ENCODE measurements around the gene CCL27. TPM values are rescaled to one million over a fixed set of nuclear protein-coding genes. Genes with fewer than 3 reads are reported as not detected.

Gene CCL27
- total and polyA plus RNA-seq, 4 donors: 0.66 to 1.0 (median 1.0) TPM; not detected in 1

DNA sequence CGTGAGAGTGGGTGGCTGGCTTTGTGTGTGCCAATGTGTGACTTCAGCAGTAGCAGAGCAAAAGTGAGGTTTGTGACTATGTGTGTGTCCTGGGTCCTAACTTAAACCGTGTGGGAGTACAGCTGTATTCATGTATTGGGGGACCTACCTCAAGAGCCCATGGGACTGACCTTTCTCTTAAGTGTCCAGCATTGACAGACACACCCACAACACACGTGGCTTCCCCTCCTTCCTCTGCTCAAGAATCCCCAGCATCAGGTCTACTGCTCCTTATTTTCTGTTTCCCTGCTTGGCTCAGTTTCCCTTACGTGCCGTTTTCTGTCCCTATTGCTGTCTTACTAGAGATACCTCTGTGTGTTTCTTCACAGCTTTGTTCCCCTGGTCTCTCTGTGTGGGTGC, 9.9 kb downstream of the CCL27 start:
- no peaks in the 10 kb centered on the region for H3K27me3 ChIP-seq (ENCODE audit: control insufficient read depth, insufficient read depth, low read length)
- no peaks in the 10 kb centered on the region for H3K9me3 ChIP-seq (ENCODE audit: control insufficient read depth, insufficient read depth, low read length)
- peaks cover 70% of the 10 kb centered on the region for H3K4me1 ChIP-seq (ENCODE audit: control insufficient read depth, insufficient read depth, low read length)
- peaks cover 31% of the 10 kb centered on the region for H3K36me3 ChIP-seq (ENCODE audit: control insufficient read depth, insufficient read depth, low read length)
- peak overlapping the region; percentile 79 for H3K27ac ChIP-seq (ENCODE audit: low read depth, low read length)
- DNase-seq (ENCODE audit: low read depth in 4 of 6, low spot score in 6 of 6): no peak
- H3K4me3 ChIP-seq (ENCODE audit: low read depth, low read length): peak overlapping the region; percentile 36
- WGBS (ENCODE audit: insufficient coverage): 28% methylated on average over 5 of the region's 5 CpGs

DNA sequence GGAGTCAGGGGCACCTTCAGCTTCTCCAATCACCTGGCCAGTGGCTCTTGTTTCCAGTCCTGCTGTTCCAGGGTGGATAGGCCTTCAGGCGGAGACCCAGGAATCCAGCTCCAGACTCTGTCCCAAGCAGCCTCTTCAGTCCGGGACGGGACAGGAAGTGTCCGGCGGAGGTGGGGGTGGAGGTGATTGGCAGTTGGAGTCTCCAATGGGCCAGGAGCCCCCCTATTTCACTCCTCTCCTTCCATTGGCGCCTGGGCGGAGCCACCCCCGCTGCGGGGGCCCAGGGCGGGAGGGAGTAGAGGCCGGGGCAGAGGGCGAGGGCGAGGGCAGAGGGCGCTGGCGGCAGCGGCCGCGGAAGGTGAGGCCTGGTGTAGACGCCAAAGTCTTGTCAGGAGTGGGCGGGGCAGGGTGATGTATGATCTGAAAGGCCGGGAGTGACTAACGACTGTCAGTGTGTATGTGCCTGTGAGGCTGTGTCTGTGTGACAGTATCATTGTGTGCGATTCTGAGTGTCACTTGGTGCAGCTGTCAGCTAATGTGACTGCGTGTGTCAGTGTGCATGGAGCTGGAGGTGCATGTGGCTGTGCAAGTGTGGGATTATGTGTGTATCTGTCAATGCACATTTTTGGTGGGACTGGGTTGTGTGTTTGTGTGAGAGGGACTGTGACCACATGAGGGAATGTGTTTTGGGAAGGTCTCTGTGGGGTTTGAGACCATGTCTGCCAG, 10.4 kb downstream of the CCL27 start, which contains the start of gene IL11RA:
Gene IL11RA, plus strand, starts transcription at position 310 of the 726 bp plus-strand sequence. CDS start 3,033 bp downstream, outside the sequence.
- H3K36me3 ChIP-seq (ENCODE audit: control insufficient read depth, insufficient read depth, low read length): peaks cover 31% of the 10 kb centered on the region
- peak within 1 kb of the TSS; percentile 36 for H3K4me3 ChIP-seq (ENCODE audit: low read depth, low read length)
- peak within 1 kb of the TSS; percentile 79 for H3K27ac ChIP-seq (ENCODE audit: low read depth, low read length)
- peak in 2 of 6 donors; percentile 60 to 87 for DNase-seq (ENCODE audit: low read depth in 4 of 6, low spot score in 6 of 6)
- H3K27me3 ChIP-seq (ENCODE audit: control insufficient read depth, insufficient read depth, low read length): no peaks in the 10 kb centered on the region
- peaks cover 76% of the 10 kb centered on the region for H3K4me1 ChIP-seq (ENCODE audit: control insufficient read depth, insufficient read depth, low read length)
- H3K9me3 ChIP-seq (ENCODE audit: control insufficient read depth, insufficient read depth, low read length): no peaks in the 10 kb centered on the region
- 5% methylated on average over 16 of the region's 24 CpGs for WGBS (ENCODE audit: insufficient coverage)

DNA sequence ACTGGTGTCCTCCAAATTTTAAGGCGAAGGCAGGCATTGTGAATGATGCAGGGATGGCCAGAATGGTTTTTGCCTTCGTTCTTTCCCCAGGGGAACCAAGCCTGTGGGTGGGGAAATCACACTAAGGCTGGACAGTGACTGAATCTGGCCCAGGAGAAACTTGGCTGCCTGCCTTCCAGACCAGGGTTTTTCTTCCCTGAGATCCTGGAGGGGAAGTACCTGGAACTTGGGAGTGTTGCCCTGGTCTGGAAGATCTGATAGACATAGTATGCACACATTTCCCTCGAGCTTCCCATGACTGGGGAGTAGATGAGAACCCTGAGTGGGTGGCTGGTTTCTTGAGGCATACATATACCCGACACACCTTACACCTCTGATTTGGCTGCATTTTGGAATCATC, 11.1 kb downstream of the CCL27 start:
- 27% methylated on average over 2 of the region's 4 CpGs for WGBS (ENCODE audit: insufficient coverage)
- H3K4me1 ChIP-seq (ENCODE audit: control insufficient read depth, insufficient read depth, low read length): peaks cover 83% of the 10 kb centered on the region
- no peaks in the 10 kb centered on the region for H3K9me3 ChIP-seq (ENCODE audit: control insufficient read depth, insufficient read depth, low read length)
- peak overlapping the region; percentile 36 for H3K4me3 ChIP-seq (ENCODE audit: low read depth, low read length)
- H3K27me3 ChIP-seq (ENCODE audit: control insufficient read depth, insufficient read depth, low read length): no peaks in the 10 kb centered on the region
- peaks cover 35% of the 10 kb centered on the region for H3K36me3 ChIP-seq (ENCODE audit: control insufficient read depth, insufficient read depth, low read length)
- H3K27ac ChIP-seq (ENCODE audit: low read depth, low read length): peak overlapping the region; percentile 79
- DNase-seq (ENCODE audit: low read depth in 4 of 6, low spot score in 6 of 6): peak in 1 of 6 donors; percentile 41

DNA sequence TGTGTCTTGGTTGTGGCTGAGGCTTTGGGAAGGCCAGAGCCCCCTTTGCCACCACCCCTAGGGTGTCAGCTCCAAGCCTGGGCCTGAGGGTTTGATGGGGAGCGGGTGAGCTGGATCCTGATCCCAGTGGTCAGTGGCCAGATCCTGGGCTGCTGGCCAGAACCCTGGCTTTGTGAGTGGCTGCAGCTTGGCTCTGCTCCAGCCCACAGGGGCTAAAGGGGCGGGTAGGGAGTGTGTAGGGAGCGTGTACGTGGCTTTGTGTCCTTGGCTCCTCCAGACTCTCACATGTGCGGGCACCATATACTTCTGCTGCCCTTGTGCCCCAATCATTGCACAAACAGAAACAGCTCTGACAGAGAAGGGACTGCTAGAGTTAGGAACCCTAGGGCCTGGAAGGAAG, 11.6 kb downstream of the CCL27 start:
- DNase-seq (ENCODE audit: low read depth in 4 of 6, low spot score in 6 of 6): peak in 2 of 6 donors; percentile 9 to 65
- peak overlapping the region; percentile 79 for H3K27ac ChIP-seq (ENCODE audit: low read depth, low read length)

DNA sequence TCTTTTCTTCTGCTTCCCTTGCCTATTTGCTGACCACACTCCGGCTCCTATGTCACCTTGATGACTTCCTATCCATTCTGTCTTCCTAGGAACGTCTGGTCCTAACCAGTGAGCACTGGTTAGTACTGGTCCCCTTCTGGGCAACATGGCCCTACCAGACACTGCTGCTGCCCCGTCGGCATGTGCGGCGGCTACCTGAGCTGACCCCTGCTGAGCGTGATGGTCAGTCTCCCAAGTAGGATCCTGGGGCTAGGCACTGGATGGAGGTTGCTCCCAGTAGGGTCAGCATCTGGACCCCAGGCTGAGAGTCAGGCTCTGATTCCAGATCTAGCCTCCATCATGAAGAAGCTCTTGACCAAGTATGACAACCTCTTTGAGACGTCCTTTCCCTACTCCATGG, 13.8 kb downstream of the CCL27 start:
- WGBS (ENCODE audit: insufficient coverage): 99% methylated on average over 7 of the region's 8 CpGs
- peaks cover 65% of the 10 kb centered on the region for H3K4me1 ChIP-seq (ENCODE audit: control insufficient read depth, insufficient read depth, low read length)

More for the DNA sequence above, 11.6 kb downstream of the CCL27 start:
- Histone ChIP-seq H3K9me3 (ENCODE audit: control insufficient read depth, insufficient read depth, low read length) (no peaks in the 10 kb centered on the region), H3K4me1 (ENCODE audit: control insufficient read depth, insufficient read depth, low read length) (peaks cover 87% of the 10 kb centered on the region), H3K4me3 (ENCODE audit: low read depth, low read length) (no peak overlapping the region), H3K27me3 (ENCODE audit: control insufficient read depth, insufficient read depth, low read length) (no peaks in the 10 kb centered on the region), H3K36me3 (ENCODE audit: control insufficient read depth, insufficient read depth, low read length) (peaks cover 35% of the 10 kb centered on the region)
- WGBS (ENCODE audit: insufficient coverage): 25% methylated on average over 3 of the region's 5 CpGs

DNA sequence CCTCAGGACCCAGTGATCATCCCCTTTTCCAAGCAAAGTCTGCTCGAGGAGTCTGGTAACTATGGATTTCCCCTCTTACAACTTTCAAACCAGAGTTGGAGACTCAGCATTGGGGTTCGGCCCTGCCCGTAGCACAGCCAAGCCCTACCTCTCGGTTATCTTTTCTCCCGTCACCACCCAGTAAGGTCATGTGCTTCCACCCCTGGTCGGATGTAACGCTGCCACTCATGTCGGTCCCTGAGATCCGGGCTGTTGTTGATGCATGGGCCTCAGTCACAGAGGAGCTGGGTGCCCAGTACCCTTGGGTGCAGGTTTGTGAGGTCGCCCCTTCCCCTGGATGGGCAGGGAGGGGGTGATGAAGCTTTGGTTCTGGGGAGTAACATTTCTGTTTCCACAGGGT, 14.8 kb downstream of the CCL27 start:
- Histone ChIP-seq H3K27ac (ENCODE audit: low read depth, low read length) (no peak overlapping the region), H3K4me3 (ENCODE audit: low read depth, low read length) (peak overlapping the region; percentile 90), H3K27me3 (ENCODE audit: control insufficient read depth, insufficient read depth, low read length) (no peaks in the 10 kb centered on the region), H3K9me3 (ENCODE audit: control insufficient read depth, insufficient read depth, low read length) (no peaks in the 10 kb centered on the region), H3K36me3 (ENCODE audit: control insufficient read depth, insufficient read depth, low read length) (peaks cover 35% of the 10 kb centered on the region), H3K4me1 (ENCODE audit: control insufficient read depth, insufficient read depth, low read length) (peaks cover 55% of the 10 kb centered on the region)
- WGBS (ENCODE audit: insufficient coverage): 75% methylated on average over 6 of the region's 10 CpGs
- no peak for DNase-seq (ENCODE audit: low read depth in 4 of 6, low spot score in 6 of 6)

More for the DNA sequence above, 13.8 kb downstream of the CCL27 start:
- Histone ChIP-seq H3K27me3 (ENCODE audit: control insufficient read depth, insufficient read depth, low read length) (no peaks in the 10 kb centered on the region), H3K27ac (ENCODE audit: low read depth, low read length) (no peak overlapping the region), H3K36me3 (ENCODE audit: control insufficient read depth, insufficient read depth, low read length) (peaks cover 35% of the 10 kb centered on the region), H3K9me3 (ENCODE audit: control insufficient read depth, insufficient read depth, low read length) (no peaks in the 10 kb centered on the region), H3K4me3 (ENCODE audit: low read depth, low read length) (no peak overlapping the region)
- DNase-seq (ENCODE audit: low read depth in 4 of 6, low spot score in 6 of 6): no peak

DNA sequence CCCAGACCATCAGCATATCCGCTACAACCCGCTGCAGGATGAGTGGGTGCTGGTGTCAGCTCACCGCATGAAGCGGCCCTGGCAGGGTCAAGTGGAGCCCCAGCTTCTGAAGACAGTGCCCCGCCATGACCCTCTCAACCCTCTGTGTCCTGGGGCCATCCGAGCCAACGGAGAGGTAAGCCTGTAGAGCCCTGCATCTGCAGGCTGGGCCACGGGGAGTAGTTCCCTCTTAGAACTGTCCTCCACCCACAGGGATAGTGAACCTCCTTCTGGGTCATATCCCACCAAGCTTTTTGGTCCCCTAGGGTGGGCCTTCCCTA, 15.4 kb downstream of the CCL27 start:
- H3K9me3 ChIP-seq (ENCODE audit: control insufficient read depth, insufficient read depth, low read length): no peaks in the 10 kb centered on the region
- H3K4me1 ChIP-seq (ENCODE audit: control insufficient read depth, insufficient read depth, low read length): peaks cover 50% of the 10 kb centered on the region
- H3K36me3 ChIP-seq (ENCODE audit: control insufficient read depth, insufficient read depth, low read length): peaks cover 35% of the 10 kb centered on the region
- 6% methylated on average over 7 of the region's 8 CpGs for WGBS (ENCODE audit: insufficient coverage)
- H3K4me3 ChIP-seq (ENCODE audit: low read depth, low read length): peak overlapping the region; percentile 90
- DNase-seq (ENCODE audit: low read depth in 4 of 6, low spot score in 6 of 6): no peak
- no peaks in the 10 kb centered on the region for H3K27me3 ChIP-seq (ENCODE audit: control insufficient read depth, insufficient read depth, low read length)
- H3K27ac ChIP-seq (ENCODE audit: low read depth, low read length): peak overlapping the region; percentile 90

DNA sequence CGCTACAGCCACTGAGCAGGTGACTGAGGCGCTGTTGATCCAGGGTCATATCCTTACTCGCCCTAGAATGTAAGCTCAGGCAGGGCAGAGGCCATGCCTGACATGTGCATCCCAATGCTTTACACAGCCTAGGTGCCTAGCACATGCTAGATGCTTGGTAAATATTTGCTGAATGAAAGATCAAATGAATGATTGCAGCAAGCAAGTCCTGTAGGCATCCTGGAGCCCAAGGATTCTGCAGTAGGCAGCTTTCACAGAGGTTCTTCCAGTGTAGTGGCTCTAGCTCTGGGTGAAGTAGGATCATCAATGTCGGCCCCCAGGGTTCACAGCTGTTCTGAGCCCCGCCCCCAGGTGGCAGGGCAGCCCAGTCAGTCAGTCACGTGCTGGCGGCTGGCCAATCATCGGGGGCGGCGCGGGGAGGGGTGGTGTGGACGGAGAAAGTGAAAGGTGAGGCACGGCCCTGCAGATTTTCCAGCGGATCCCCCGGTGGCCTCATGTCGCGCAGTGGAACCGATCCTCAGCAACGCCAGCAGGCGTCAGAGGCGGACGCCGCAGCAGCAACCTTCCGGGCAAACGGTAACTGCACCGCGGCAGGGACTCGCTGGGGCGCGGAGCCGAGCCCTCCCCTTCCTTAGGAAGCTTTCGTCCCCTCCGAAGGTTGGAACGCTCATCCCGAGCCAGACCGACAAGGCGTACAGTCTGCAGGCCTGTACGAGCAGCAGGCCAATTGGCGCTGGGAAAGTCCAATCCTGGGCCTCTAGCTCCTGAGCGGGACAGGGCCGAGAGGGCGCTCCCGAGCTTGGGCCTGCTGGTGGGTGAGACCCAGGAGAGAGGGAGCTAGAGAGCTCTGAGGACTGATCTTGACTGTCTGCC, 16.0 kb downstream of the CCL27 start, which contains the start of gene GALT:
Gene GALT, plus strand, starts transcription at position 465 of the 873 bp plus-strand sequence. Its CDS starts 30 bp downstream, at position 495.
- Histone ChIP-seq H3K36me3 (ENCODE audit: control insufficient read depth, insufficient read depth, low read length) (peaks cover 35% of the 10 kb centered on the region), H3K27ac (ENCODE audit: low read depth, low read length) (peak within 1 kb of the TSS; percentile 90), H3K4me1 (ENCODE audit: control insufficient read depth, insufficient read depth, low read length) (peaks cover 44% of the 10 kb centered on the region), H3K4me3 (ENCODE audit: low read depth, low read length) (peak within 1 kb of the TSS; percentile 90), H3K9me3 (ENCODE audit: control insufficient read depth, insufficient read depth, low read length) (no peaks in the 10 kb centered on the region), H3K27me3 (ENCODE audit: control insufficient read depth, insufficient read depth, low read length) (no peaks in the 10 kb centered on the region)
- WGBS (ENCODE audit: insufficient coverage): 2% methylated on average over 42 of the region's 43 CpGs
- peak in 4 of 6 donors; percentile 83 to 97 (median 90) for DNase-seq (ENCODE audit: low read depth in 4 of 6, low spot score in 6 of 6)

DNA sequence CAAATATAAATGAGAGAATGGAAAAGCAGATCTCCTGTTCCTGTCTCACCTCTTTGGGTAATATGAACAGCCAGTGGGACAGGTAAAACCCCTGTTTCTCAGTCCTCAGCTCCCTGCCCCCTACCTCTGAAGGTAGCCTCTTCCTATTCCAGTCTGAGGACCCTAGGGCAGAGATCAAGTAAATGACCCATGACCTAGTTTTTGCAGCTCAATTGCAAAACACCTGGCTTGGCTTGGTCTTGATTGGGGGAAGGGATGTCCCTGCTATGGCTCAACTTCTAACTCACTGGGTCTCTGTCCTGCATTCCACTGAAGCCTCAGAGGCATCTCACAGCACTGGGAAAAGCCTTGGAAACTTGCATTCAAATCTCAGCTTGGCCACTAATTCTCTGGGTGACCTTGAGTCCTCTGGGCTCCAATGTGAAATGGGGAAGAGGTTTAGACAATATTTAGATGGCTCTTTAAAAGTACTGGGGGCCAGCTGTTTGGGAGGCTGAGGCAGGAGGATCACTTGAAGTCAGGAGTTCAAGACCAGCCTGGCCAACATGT, 17.6 kb downstream of the CCL27 start:
- DNase-seq (ENCODE audit: low read depth in 4 of 6, low spot score in 6 of 6): no peak
- H3K4me3 ChIP-seq (ENCODE audit: low read depth, low read length): no peak overlapping the region

More for the DNA sequence above, 17.6 kb downstream of the CCL27 start:
- Histone ChIP-seq H3K27me3 (ENCODE audit: control insufficient read depth, insufficient read depth, low read length) (no peaks in the 10 kb centered on the region), H3K4me1 (ENCODE audit: control insufficient read depth, insufficient read depth, low read length) (peaks cover 29% of the 10 kb centered on the region), H3K27ac (ENCODE audit: low read depth, low read length) (no peak overlapping the region), H3K36me3 (ENCODE audit: control insufficient read depth, insufficient read depth, low read length) (peaks cover 26% of the 10 kb centered on the region), H3K9me3 (ENCODE audit: control insufficient read depth, insufficient read depth, low read length) (no peaks in the 10 kb centered on the region)

All from spinal cord (tissue), 10 donors.